GM19452 (cell line): ENCODE measurements around the gene DDX59.
"Not testable (repeated sequence)": the region's sequence is repeated elsewhere in the genome, so short reads cannot be mapped to it uniquely, and the experiment has no call there.

ENCODE experiments used
- ATAC-seq: cut with Tn5 transposase; IDR thresholded peaks from one replicate; pipeline ENCODE4 v1.9.1; 2021; ENCODE audit not compliant: unreplicated experiment

Gene DDX59

GRCh38 chr1:200630515-200630899 lies 39.2 kb downstream of the DDX59 start:
- ATAC-seq, result not testable (repeated sequence)

- ATAC-seq, result no peak
Observed at GRCh38 chr1:200629876-200630514, 39.7 kb downstream of the DDX59 start.

- peak; percentile 66 for ATAC-seq
Observed at GRCh38 chr1:200628223-200628881, 41.4 kb downstream of the DDX59 start.

GRCh38 chr1:200627575-200628222 lies 42.0 kb downstream of the DDX59 start:
- no peak for ATAC-seq

- no peak for ATAC-seq
Observed at GRCh38 chr1:200626853-200627534, 42.7 kb downstream of the DDX59 start.

- ATAC-seq, result no peak
Observed at GRCh38 chr1:200625381-200625824, 44.3 kb downstream of the DDX59 start.

GRCh38 chr1:200624679-200625335 lies 44.9 kb downstream of the DDX59 start:
- no peak for ATAC-seq

- peak; percentile 89 for ATAC-seq
Observed at GRCh38 chr1:200620273-200621131, 49.2 kb downstream of the DDX59 start, which contains the start of gene KIF14. Gene KIF14, minus strand, starts transcription at chr1:200620751. Its CDS starts 2,028 bp downstream, at chr1:200618723.

- no peak for ATAC-seq
Observed at GRCh38 chr1:200619894-200620272, 49.8 kb downstream of the DDX59 start.

GRCh38 chr1:200610846-200611245 lies 58.9 kb downstream of the DDX59 start:
- ATAC-seq, result no peak

GRCh38 chr1:200602632-200603031 lies 67.1 kb downstream of the DDX59 start:
- no peak for ATAC-seq
